WTC11 (cell line): Measurements from ENCODE around the gene OR5K3. TPM values are rescaled to one million over a fixed set of nuclear protein-coding genes. Genes with fewer than 3 reads are reported as not detected.

Experiments used
- ATAC-seq: fragments of 200-7000 bp; cut with Tn5 transposase; 2 replicates; pipeline ENCODE4 v1.10.0; 2021; ENCODE audit warnings: mild to moderate bottlenecking, moderate library complexity
- Bru-seq: library from RNA; stranded (reverse); fragments of 400-500 nt; gene quantifications from one replicate; lab custom pipeline; 2021; lab: Mats Ljungman, UMichigan
- CTCF ChIA-PET: fragments of 300-600 bp; sonication (Branson Sonifier 250); formaldehyde crosslinking; loops from one replicate; lab custom pipeline; 2021; ENCODE audit warnings: antibody characterized with exemption; lab: Charles Lee
- POLR2A ChIA-PET: fragments of 350-600 bp; sonication (Branson Sonifier 250); formaldehyde crosslinking; loops from one replicate; lab custom pipeline; 2021; ENCODE audit warnings: antibody characterized with exemption; lab: Charles Lee
- DNase-seq: peaks from one replicate; pipeline ENCODE4 v3.0.0; 2021; ENCODE audit warnings: low spot score
- H3K27ac Mint-ChIP-seq: 2 replicates; pipeline ENCODE4 v1.8.0; 2021; ENCODE audit warnings: mixed read lengths
- H3K27me3 Mint-ChIP-seq: 2 replicates; pipeline ENCODE4 v1.8.0; 2021; ENCODE audit warnings: low read depth, mild to moderate bottlenecking, moderate library complexity, mixed read lengths
- H3K36me3 Mint-ChIP-seq: 2 replicates; pipeline ENCODE4 v1.8.0; 2021; ENCODE audit warnings: mixed read lengths
- H3K4me1 Mint-ChIP-seq: 2 replicates; pipeline ENCODE4 v1.8.0; 2022; ENCODE audit warnings: mixed read lengths
- H3K4me3 Mint-ChIP-seq: 2 replicates; pipeline ENCODE4 v1.8.0; 2021; ENCODE audit warnings: mild to moderate bottlenecking, moderate library complexity, mixed read lengths
- H3K9me3 Mint-ChIP-seq: 2 replicates; pipeline ENCODE4 v1.8.0; 2021; ENCODE audit warnings: mixed read lengths
- CBFB ChIP-seq: sonication (generic); formaldehyde crosslinking; IDR thresholded peaks from 2 replicates; pipeline ENCODE4 v1.8.1; 2022; ENCODE audit warnings: mild to moderate bottlenecking, low read depth, missing genetic modification reagents
- CREB1 ChIP-seq: sonication (generic); formaldehyde crosslinking; IDR thresholded peaks from 2 replicates; pipeline ENCODE4 v1.8.0; 2023; ENCODE audit warnings: mild to moderate bottlenecking, missing genetic modification reagents
- CREM ChIP-seq: sonication (generic); formaldehyde crosslinking; IDR thresholded peaks from 2 replicates; pipeline ENCODE4 v1.8.1; 2022; ENCODE audit warnings: mild to moderate bottlenecking, missing genetic modification reagents, moderate library complexity
- EMX1 ChIP-seq: fragments of 250-450 bp; sonication (Bioruptor Pico); IDR thresholded peaks from 2 replicates; pipeline ENCODE4 v1.8.0; 2021; ENCODE audit warnings: mild to moderate bottlenecking
- NFE2L1 ChIP-seq: sonication (generic); formaldehyde crosslinking; IDR thresholded peaks from 2 replicates; pipeline ENCODE4 v1.8.1; 2023; ENCODE audit warnings: missing genetic modification reagents
- TCF7 ChIP-seq: sonication (generic); formaldehyde crosslinking; IDR thresholded peaks from 2 replicates; pipeline ENCODE4 v1.8.0; 2022; ENCODE audit warnings: mild to moderate bottlenecking, low read depth, missing genetic modification reagents, moderate library complexity
- TP53 ChIP-seq: sonication (generic); formaldehyde crosslinking; IDR thresholded peaks from 2 replicates; pipeline ENCODE4 v1.8.1; 2023; ENCODE audit warnings: mild to moderate bottlenecking, missing genetic modification reagents
- ZBTB43 ChIP-seq: sonication (generic); formaldehyde crosslinking; IDR thresholded peaks from 2 replicates; pipeline ENCODE4 v1.8.1; 2023; ENCODE audit warnings: mild to moderate bottlenecking, missing genetic modification reagents
- ZNF121 ChIP-seq: sonication (generic); formaldehyde crosslinking; IDR thresholded peaks from 2 replicates; pipeline ENCODE4 v1.8.0; 2023; ENCODE audit warnings: missing genetic modification reagents
- ZNF232 ChIP-seq: sonication (generic); formaldehyde crosslinking; IDR thresholded peaks from 2 replicates; pipeline ENCODE4 v1.8.0; 2022; ENCODE audit warnings: mild to moderate bottlenecking, missing genetic modification reagents
- ZNF416 ChIP-seq: fragments of 250-450 bp; sonication (Bioruptor Pico); IDR thresholded peaks from 2 replicates; pipeline ENCODE4 v1.9.0; 2021; ENCODE audit warnings: mild to moderate bottlenecking, inconsistent platforms
- ZNF512 ChIP-seq: sonication (generic); formaldehyde crosslinking; IDR thresholded peaks from 2 replicates; pipeline ENCODE4 v1.8.1; 2022; ENCODE audit warnings: missing genetic modification reagents, borderline replicate concordance
- long read RNA-seq, 3 experiments: library from RNA in 1 of 3; library from capped mRNA in 1 of 3; library from polyadenylated mRNA in 1 of 3; unstranded in 2 of 3; stranded (forward) in 1 of 3; transcript quantifications; one replicate each; pipeline ENCODE4 v2.0.0, GENCODE V29; 2021
- total RNA-seq: library from RNA; stranded (reverse); gene quantifications from 3 replicates; pipeline ENCODE4 v1.2.3, GENCODE V29; 2021
- TF ChIP-seq, protein P1 (sequence below): sonication (generic); formaldehyde crosslinking; IDR thresholded peaks from 2 replicates; pipeline ENCODE4 v1.8.1; 2023; ENCODE audit warnings: mild to moderate bottlenecking, missing genetic modification reagents, moderate library complexity
- TF ChIP-seq, protein P2 (sequence below): sonication (generic); formaldehyde crosslinking; IDR thresholded peaks from 2 replicates; pipeline ENCODE4 v1.8.1; 2022; ENCODE audit warnings: mild to moderate bottlenecking, moderate library complexity, missing genetic modification reagents
- TF ChIP-seq, protein P3 (sequence below): sonication (generic); formaldehyde crosslinking; IDR thresholded peaks from 2 replicates; pipeline ENCODE4 v1.8.1; 2022; ENCODE audit warnings: mild to moderate bottlenecking, missing genetic modification reagents, moderate library complexity, borderline replicate concordance
- TF ChIP-seq, protein P4 (sequence below): fragments of 250-450 bp; sonication (Bioruptor Pico); IDR thresholded peaks from 2 replicates; pipeline ENCODE4 v1.9.0; 2021; ENCODE audit warnings: mild to moderate bottlenecking

The OR5K3 gene, protein sequence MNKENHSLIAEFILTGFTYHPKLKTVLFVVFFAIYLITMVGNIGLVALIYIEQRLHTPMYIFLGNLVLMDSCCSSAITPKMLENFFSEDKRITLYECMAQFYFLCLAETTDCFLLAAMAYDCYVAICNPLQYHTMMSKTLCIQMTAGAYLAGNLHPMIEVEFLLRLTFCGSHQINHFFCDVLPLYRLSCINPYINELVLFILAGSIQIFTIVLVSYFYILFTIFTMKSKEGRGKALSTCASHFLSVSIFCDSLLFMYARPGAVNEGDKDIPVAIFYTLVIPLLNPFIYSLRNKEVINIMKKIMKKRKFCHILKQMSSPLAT
- total RNA-seq (not detected in 3 replicates), Bru-seq, nascent RNA (not detected)
- long read RNA-seq, experiment 1 = 0 reads
- long read RNA-seq, experiment 2 = 0 reads
- long read RNA-seq, experiment 3 = 0 reads

DNA sequence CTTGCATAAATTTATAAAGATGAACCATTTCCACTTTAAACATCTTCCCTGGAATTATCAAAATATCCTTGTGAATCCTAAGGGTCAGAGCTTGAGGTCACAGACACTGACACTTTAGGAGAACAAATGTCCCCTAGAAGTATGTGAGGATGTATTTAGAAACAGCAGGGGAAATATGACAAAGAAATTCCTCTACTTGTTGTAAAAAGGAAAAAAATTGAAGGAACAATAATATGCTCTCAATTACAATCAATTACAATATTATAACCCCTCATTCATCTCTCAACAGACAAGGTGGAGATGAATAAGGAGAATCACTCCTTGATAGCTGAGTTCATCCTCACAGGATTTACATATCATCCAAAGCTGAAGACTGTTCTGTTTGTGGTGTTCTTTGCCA, at the start of gene OR5K3:
TSS of gene OR5K3 (plus strand) at position 301 of the 400 bp plus-strand sequence. CDS start at position 301, 0 bp downstream.
- H3K27me3 Mint-ChIP-seq = no peaks in the 10 kb centered on the region
- no peak for DNase-seq

DNA sequence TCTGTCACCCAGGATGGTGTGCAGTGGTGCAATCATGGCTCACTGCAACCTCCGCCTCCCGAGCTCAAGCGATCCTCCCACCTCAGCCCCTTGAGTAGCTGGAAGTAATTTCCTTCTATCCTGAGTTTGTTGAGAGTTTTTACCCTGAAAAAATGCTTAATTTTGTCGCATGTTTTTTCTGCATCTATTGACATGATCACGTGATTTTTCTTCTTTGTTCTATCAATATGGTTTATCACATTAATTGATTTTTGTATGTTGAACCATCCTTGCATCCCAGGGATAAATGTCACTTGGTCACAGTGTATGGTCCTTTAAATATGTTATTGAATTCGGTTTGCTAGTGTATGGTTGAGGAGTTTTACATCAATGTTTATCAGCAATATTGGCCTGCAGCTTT, 48.7 kb upstream of the OR5K3 start:
- Mint-ChIP-seq H3K27me3 (no peaks in the 10 kb centered on the region), H3K4me3 (no peak overlapping the region), H3K9me3 (no peaks in the 10 kb centered on the region), H3K4me1 (peaks cover 6% of the 10 kb centered on the region), H3K27ac (no peak overlapping the region), H3K36me3 (no peaks in the 10 kb centered on the region)
- CTCF ChIA-PET = no interaction called here
- TF ChIP-seq TP53 = no peak
- no peak for TF ChIP-seq ZNF232
- TF ChIP-seq, protein P1, sequence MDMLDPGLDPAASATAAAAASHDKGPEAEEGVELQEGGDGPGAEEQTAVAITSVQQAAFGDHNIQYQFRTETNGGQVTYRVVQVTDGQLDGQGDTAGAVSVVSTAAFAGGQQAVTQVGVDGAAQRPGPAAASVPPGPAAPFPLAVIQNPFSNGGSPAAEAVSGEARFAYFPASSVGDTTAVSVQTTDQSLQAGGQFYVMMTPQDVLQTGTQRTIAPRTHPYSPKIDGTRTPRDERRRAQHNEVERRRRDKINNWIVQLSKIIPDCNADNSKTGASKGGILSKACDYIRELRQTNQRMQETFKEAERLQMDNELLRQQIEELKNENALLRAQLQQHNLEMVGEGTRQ (CRISPR knock-in tag) = no peak
- TF ChIP-seq, protein P2, sequence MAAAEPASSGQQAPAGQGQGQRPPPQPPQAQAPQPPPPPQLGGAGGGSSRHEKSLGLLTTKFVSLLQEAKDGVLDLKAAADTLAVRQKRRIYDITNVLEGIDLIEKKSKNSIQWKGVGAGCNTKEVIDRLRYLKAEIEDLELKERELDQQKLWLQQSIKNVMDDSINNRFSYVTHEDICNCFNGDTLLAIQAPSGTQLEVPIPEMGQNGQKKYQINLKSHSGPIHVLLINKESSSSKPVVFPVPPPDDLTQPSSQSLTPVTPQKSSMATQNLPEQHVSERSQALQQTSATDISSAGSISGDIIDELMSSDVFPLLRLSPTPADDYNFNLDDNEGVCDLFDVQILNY (CRISPR knock-in tag) = no peak
- TF ChIP-seq ZNF416 (CRISPR knock-in tag) = no peak
- TF ChIP-seq, protein P3, sequence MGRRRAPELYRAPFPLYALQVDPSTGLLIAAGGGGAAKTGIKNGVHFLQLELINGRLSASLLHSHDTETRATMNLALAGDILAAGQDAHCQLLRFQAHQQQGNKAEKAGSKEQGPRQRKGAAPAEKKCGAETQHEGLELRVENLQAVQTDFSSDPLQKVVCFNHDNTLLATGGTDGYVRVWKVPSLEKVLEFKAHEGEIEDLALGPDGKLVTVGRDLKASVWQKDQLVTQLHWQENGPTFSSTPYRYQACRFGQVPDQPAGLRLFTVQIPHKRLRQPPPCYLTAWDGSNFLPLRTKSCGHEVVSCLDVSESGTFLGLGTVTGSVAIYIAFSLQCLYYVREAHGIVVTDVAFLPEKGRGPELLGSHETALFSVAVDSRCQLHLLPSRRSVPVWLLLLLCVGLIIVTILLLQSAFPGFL (CRISPR knock-in tag) = no peak
- TF ChIP-seq NFE2L1 = no peak
- TF ChIP-seq, protein P4, sequence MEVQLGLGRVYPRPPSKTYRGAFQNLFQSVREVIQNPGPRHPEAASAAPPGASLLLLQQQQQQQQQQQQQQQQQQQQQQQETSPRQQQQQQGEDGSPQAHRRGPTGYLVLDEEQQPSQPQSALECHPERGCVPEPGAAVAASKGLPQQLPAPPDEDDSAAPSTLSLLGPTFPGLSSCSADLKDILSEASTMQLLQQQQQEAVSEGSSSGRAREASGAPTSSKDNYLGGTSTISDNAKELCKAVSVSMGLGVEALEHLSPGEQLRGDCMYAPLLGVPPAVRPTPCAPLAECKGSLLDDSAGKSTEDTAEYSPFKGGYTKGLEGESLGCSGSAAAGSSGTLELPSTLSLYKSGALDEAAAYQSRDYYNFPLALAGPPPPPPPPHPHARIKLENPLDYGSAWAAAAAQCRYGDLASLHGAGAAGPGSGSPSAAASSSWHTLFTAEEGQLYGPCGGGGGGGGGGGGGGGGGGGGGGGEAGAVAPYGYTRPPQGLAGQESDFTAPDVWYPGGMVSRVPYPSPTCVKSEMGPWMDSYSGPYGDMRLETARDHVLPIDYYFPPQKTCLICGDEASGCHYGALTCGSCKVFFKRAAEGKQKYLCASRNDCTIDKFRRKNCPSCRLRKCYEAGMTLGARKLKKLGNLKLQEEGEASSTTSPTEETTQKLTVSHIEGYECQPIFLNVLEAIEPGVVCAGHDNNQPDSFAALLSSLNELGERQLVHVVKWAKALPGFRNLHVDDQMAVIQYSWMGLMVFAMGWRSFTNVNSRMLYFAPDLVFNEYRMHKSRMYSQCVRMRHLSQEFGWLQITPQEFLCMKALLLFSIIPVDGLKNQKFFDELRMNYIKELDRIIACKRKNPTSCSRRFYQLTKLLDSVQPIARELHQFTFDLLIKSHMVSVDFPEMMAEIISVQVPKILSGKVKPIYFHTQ (CRISPR knock-in tag) = no peak
- TF ChIP-seq CREM = no peak
- no peak for TF ChIP-seq ZBTB43 (CRISPR knock-in tag)
- ATAC-seq (no peak), DNase-seq (no peak)
- POLR2A ChIA-PET = no interaction called here

More for the DNA sequence above, at the start of gene OR5K3:
- POLR2A ChIA-PET = no interaction called here
- TF ChIP-seq CREB1 (CRISPR knock-in tag) = no peak
- no peak for TF ChIP-seq ZNF121 (CRISPR knock-in tag)
- TF ChIP-seq TCF7 (CRISPR knock-in tag) = no peak
- no peak for TF ChIP-seq EMX1 (CRISPR knock-in tag)
- TF ChIP-seq ZNF512 (CRISPR knock-in tag) = no peak
- TF ChIP-seq CBFB (CRISPR knock-in tag) = no peak
- CTCF ChIA-PET = no interaction called here
- H3K36me3 Mint-ChIP-seq = no peaks in the 10 kb centered on the region
- no peak for ATAC-seq
- H3K27ac Mint-ChIP-seq = no peak within 1 kb of the TSS
- peaks cover 16% of the 10 kb centered on the region for H3K4me1 Mint-ChIP-seq
- H3K9me3 Mint-ChIP-seq = no peaks in the 10 kb centered on the region
- H3K4me3 Mint-ChIP-seq = no peak within 1 kb of the TSS
